HepG2 (cell line): Measurements from ENCODE around the gene PAPPA. TPM values are rescaled to one million over a fixed set of nuclear protein-coding genes. Genes with fewer than 3 reads are reported as not detected.

Experiments
- ATAC-seq: fragments of 200-7000 bp; cut with Tn5 transposase; 3 replicates; pipeline ENCODE4 v1.9.1; 2020; ENCODE audit warnings: mild to moderate bottlenecking, moderate library complexity
- BruUV-seq: library from RNA; stranded (reverse); fragments of 400-500 nt; replicated peaks from 2 replicates; lab custom pipeline; 2021; lab: Mats Ljungman, UMichigan
- CTCF ChIA-PET: fragments of 300-600 bp; formaldehyde crosslinking; extraction: SDS; loops from one replicate; lab custom pipeline; 2021; ENCODE audit warnings: low total read pairs, inconsistent platforms, low intra/inter-chr PET ratio; lab: Yijun Ruan, JAX
- POLR2A ChIA-PET: fragments of 350-600 bp; sonication (Branson Sonifier 250); formaldehyde crosslinking; loops from one replicate; lab custom pipeline; 2020; ENCODE audit warnings: antibody characterized with exemption, inconsistent platforms; lab: Yijun Ruan, JAX
- DNase-seq: peaks from one replicate; pipeline ENCODE4 v3.0.0-alpha.2; 2015; ENCODE audit warnings: low spot score
- FAIRE-seq: peaks from 3 replicates; lab custom pipeline; 2011; peaks lifted over from hg19 to GRCh38; lab: Jason Lieb, UNC
- H2AFZ ChIP-seq: one replicate; pipeline ENCODE4 v1.6.1; 2011; ENCODE audit warnings: low read length, inconsistent platforms
- H3K27ac ChIP-seq: fragments of 300-600 bp; 3 replicates; pipeline ENCODE4 v1.8.0; 2011; ENCODE audit warnings: mixed run types, mild to moderate bottlenecking, mixed read lengths, low read length, inconsistent platforms; ENCODE audit not compliant: insufficient read depth; ENCODE audit errors: extremely low read length
- H3K27me3 ChIP-seq, 2 experiments: fragments of 200-600 bp in 1 of 2; 2 replicates in 1 of 2; 3 replicates in 1 of 2; pipeline versions ENCODE4 v1.6.0 to v1.8.0; 2011; ENCODE audit warnings: low read length in 2 of 2, mild to moderate bottlenecking in 2 of 2, moderate library complexity in 2 of 2, inconsistent platforms in 1 of 2; ENCODE audit not compliant: insufficient read depth in 2 of 2, control insufficient read depth in 1 of 2
- H3K36me3 ChIP-seq, 2 experiments: fragments of 200-600 bp in 1 of 2; replicated peaks in 1 of 2; 2 replicates in 1 of 2; 3 replicates in 1 of 2; pipeline versions ENCODE4 v1.5.1 to v1.8.0; 2011; ENCODE audit warnings: low read length in 2 of 2, inconsistent platforms in 1 of 2; ENCODE audit not compliant: insufficient read depth in 2 of 2, control insufficient read depth in 1 of 2
- H3K4me1 ChIP-seq: 2 replicates; pipeline ENCODE4 v1.5.1; 2012; ENCODE audit warnings: low read length, inconsistent platforms; ENCODE audit not compliant: insufficient read depth
- H3K4me2 ChIP-seq: 2 replicates; pipeline ENCODE4 v1.6.0; 2011; ENCODE audit warnings: low read depth, low read length, inconsistent platforms
- H3K4me3 ChIP-seq, 3 experiments: fragments of 200-600 bp in 1 of 3; sonication (generic), shearing (Covaris generic) in 1 of 3; replicated peaks in 1 of 3; 2 replicates each; pipeline ENCODE4 v1.5.1; 2011 to 2016; ENCODE audit warnings: low read length in 3 of 3, inconsistent platforms in 2 of 3, low read depth in 2 of 3, mild to moderate bottlenecking in 2 of 3, control low read depth in 1 of 3, mixed read lengths in 1 of 3; ENCODE audit not compliant: insufficient read depth in 1 of 3
- H3K79me2 ChIP-seq: one replicate; pipeline ENCODE4 v1.6.1; 2011; ENCODE audit warnings: low read length, inconsistent platforms; ENCODE audit not compliant: insufficient read depth
- H3K9ac ChIP-seq: 2 replicates; pipeline ENCODE4 v1.6.0; 2011; ENCODE audit warnings: mild to moderate bottlenecking, low read depth, low read length, inconsistent platforms; ENCODE audit not compliant: insufficient read depth
- H3K9me3 ChIP-seq: 2 replicates; pipeline ENCODE4 v1.5.1; 2012; ENCODE audit warnings: mild to moderate bottlenecking, low read length
- H4K20me1 ChIP-seq: 2 replicates; pipeline ENCODE4 v1.6.0; 2011; ENCODE audit warnings: inconsistent platforms, mild to moderate bottlenecking, low read length, moderate library complexity; ENCODE audit not compliant: insufficient read depth
- ARHGAP35 ChIP-seq: sonication (generic); formaldehyde crosslinking; IDR thresholded peaks from 2 replicates; pipeline ENCODE4 v1.9.0; 2022; ENCODE audit warnings: mild to moderate bottlenecking, inconsistent platforms, moderate library complexity, missing genetic modification reagents, borderline replicate concordance
- HNRNPH1 ChIP-seq: fragments of 200-400 bp; formaldehyde crosslinking; optimal IDR thresholded peaks from 2 replicates; pipeline ENCODE3; 2017; ENCODE audit warnings: mild to moderate bottlenecking, low read depth, low read length
- HOXA7 ChIP-seq: sonication (generic); formaldehyde crosslinking; IDR thresholded peaks from 2 replicates; pipeline ENCODE4 v1.8.1; 2022; ENCODE audit warnings: mild to moderate bottlenecking, missing genetic modification reagents, moderate library complexity
- LCORL ChIP-seq, 2 experiments: fragments of 450-650 bp in 1 of 2; sonication (generic) in 1 of 2; formaldehyde crosslinking in 1 of 2; IDR thresholded peaks; 2 replicates each; pipeline versions ENCODE4 v1.5.0 to v1.6.1; 2017 to 2020; ENCODE audit warnings: antibody characterized with exemption in 1 of 2, missing genetic modification reagents in 1 of 2
- NCOA5 ChIP-seq: sonication (generic); formaldehyde crosslinking; IDR thresholded peaks from 2 replicates; pipeline ENCODE4 v1.4.0; 2020; ENCODE audit warnings: missing genetic modification reagents
- ZIK1 ChIP-seq: sonication (generic); formaldehyde crosslinking; IDR thresholded peaks from 2 replicates; pipeline ENCODE4 v1.5.0; 2020; ENCODE audit warnings: mild to moderate bottlenecking, low read depth, missing genetic modification reagents, borderline replicate concordance
- ZNF235 ChIP-seq: sonication (generic); formaldehyde crosslinking; IDR thresholded peaks from 2 replicates; pipeline ENCODE4 v1.8.1; 2023; ENCODE audit warnings: mild to moderate bottlenecking, missing genetic modification reagents, borderline replicate concordance
- ZNF337 ChIP-seq: sonication (generic); formaldehyde crosslinking; IDR thresholded peaks from 2 replicates; pipeline ENCODE4 v1.5.1; 2020; ENCODE audit warnings: missing genetic modification reagents, low read depth, mild to moderate bottlenecking, borderline replicate concordance
- ZNF350 ChIP-seq: sonication (generic); formaldehyde crosslinking; IDR thresholded peaks from 2 replicates; pipeline ENCODE4 v1.4.0; 2020; ENCODE audit warnings: mild to moderate bottlenecking, low read depth, missing genetic modification reagents, borderline replicate concordance
- ZSCAN12 ChIP-seq: sonication (generic); formaldehyde crosslinking; IDR thresholded peaks from 2 replicates; pipeline ENCODE4 v1.9.0; 2021; ENCODE audit warnings: mild to moderate bottlenecking, missing genetic modification reagents
- ZSCAN30 ChIP-seq: sonication (generic); formaldehyde crosslinking; IDR thresholded peaks from 2 replicates; pipeline ENCODE4 v1.5.0; 2020; ENCODE audit warnings: mild to moderate bottlenecking, missing genetic modification reagents
- WGBS: methylation state at CpG from one replicate; pipeline ENCODE4 v1.1.6; 2017; ENCODE audit warnings: low lambda C conversion rate; 5-methylcytosine and 5-hydroxymethylcytosine counted together
- in situ Hi-C: cut with HindIII; loops from 2 replicates; pipeline ENCODE4 v1.10.0; 2017; ENCODE audit warnings: low pct_unique_long_range_greater_than_20kb; ENCODE audit not compliant: extremely low pct_ligation_motif_present
- intact Hi-C: fragments of 100-400 bp; cut with micrococcal nuclease; formaldehyde crosslinking; loops from one replicate; pipeline ENCODE4 v1.10.0; 2022; ENCODE audit not compliant: unreplicated experiment
- polyA plus RNA-seq, 8 experiments: library from polyadenylated mRNA; depleted of rRNA in 3 of 8; stranded (reverse) in 7 of 8; unstranded in 1 of 8; fragments of >200 nt; fragmentation: Illumina TruSeq in 4 of 8; extraction: Trizol in 4 of 8; gene quantifications; 2 replicates each; pipeline versions ENCODE4 v1.2.1 to v1.2.3, GENCODE V29; 2011 to 2016; ENCODE audit warnings: low read depth in 4 of 8, missing spikeins in 1 of 8, mixed read lengths in 1 of 8; ENCODE audit not compliant: insufficient read depth in 1 of 8
- total RNA-seq, 5 experiments: library from RNA; depleted of rRNA; stranded (reverse); fragments of >200 nt; fragmentation: Illumina TruSeq; extraction: Trizol; gene quantifications; 2 replicates each; pipeline ENCODE4 v1.2.3, GENCODE V29; 2016; ENCODE audit warnings: low read depth in 1 of 5
- TF ChIP-seq, protein P1 (sequence below): sonication (generic); formaldehyde crosslinking; IDR thresholded peaks from 2 replicates; pipeline ENCODE4 v1.4.0; 2020; ENCODE audit warnings: missing genetic modification reagents, borderline replicate concordance
- TF ChIP-seq, protein P2 (sequence below): sonication (generic); formaldehyde crosslinking; IDR thresholded peaks from 2 replicates; pipeline ENCODE4 v1.8.1; 2022; ENCODE audit warnings: low read depth, mild to moderate bottlenecking, missing genetic modification reagents
- TF ChIP-seq, protein P3 (sequence below): IDR thresholded peaks from 2 replicates; pipeline ENCODE4 v1.6.1; 2016; ENCODE audit warnings: low read depth, control low read depth

Gene PAPPA
- total and polyA plus RNA-seq, 2 of the 13 experiments (the other 11 are each of a cell fraction or from before 2014, with no cell fraction given): 0.09 to 0.11 TPM

GRCh38 chr9:116430849-116431248, 277.3 kb downstream of the PAPPA start (continued):
- TF ChIP-seq ZIK1 (CRISPR knock-in tag): no peak
- no peak for TF ChIP-seq LCORL (IDR thresholded peaks at IDR 0.05)
- TF ChIP-seq LCORL (CRISPR knock-in tag; IDR thresholded peaks at IDR 0.05): no peak
- no peak for TF ChIP-seq NCOA5

DNA sequence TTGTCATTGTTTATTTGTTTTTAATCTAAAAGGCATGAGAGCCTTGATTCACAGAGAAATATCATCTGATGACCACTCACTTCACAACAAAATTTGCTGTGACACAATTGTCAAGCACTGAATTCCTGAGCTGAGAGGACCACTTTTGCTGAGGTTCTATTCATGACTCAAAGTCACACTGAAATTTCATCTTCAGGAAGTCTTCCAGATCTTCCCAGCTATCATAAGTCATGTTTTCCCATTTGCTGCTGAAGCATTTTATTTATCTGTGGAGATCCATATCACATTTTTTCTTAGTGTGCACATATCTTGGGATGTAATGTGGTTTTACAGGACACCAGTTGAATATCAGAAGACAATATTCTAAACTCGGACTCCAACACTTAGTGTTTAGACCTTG, 278.5 kb downstream of the PAPPA start:
- Histone ChIP-seq H3K4me2 (no peak overlapping the region), H3K4me1 (peaks cover 32% of the 10 kb centered on the region), H3K36me3 (no peaks in the 10 kb centered on the region), H3K4me3 (no peak overlapping the region), H4K20me1 (no peaks in the 10 kb centered on the region), H3K27me3 (no peaks in the 10 kb centered on the region), H3K27ac (no peak overlapping the region), H3K9ac (no peak overlapping the region), H3K9me3 (no peaks in the 10 kb centered on the region), H2AFZ (no peak overlapping the region), H3K79me2 (no peaks in the 10 kb centered on the region)
- TF ChIP-seq ZNF350: no peak
- TF ChIP-seq, protein P1, sequence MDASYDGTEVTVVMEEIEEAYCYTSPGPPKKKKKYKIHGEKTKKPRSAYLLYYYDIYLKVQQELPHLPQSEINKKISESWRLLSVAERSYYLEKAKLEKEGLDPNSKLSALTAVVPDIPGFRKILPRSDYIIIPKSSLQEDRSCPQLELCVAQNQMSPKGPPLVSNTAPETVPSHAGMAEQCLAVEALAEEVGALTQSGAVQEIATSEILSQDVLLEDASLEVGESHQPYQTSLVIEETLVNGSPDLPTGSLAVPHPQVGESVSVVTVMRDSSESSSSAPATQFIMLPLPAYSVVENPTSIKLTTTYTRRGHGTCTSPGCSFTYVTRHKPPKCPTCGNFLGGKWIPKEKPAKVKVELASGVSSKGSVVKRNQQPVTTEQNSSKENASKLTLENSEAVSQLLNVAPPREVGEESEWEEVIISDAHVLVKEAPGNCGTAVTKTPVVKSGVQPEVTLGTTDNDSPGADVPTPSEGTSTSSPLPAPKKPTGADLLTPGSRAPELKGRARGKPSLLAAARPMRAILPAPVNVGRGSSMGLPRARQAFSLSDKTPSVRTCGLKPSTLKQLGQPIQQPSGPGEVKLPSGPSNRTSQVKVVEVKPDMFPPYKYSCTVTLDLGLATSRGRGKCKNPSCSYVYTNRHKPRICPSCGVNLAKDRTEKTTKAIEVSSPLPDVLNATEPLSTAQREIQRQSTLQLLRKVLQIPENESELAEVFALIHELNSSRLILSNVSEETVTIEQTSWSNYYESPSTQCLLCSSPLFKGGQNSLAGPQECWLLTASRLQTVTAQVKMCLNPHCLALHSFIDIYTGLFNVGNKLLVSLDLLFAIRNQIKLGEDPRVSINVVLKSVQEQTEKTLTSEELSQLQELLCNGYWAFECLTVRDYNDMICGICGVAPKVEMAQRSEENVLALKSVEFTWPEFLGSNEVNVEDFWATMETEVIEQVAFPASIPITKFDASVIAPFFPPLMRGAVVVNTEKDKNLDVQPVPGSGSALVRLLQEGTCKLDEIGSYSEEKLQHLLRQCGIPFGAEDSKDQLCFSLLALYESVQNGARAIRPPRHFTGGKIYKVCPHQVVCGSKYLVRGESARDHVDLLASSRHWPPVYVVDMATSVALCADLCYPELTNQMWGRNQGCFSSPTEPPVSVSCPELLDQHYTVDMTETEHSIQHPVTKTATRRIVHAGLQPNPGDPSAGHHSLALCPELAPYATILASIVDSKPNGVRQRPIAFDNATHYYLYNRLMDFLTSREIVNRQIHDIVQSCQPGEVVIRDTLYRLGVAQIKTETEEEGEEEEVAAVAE (CRISPR knock-in tag): no peak
- TF ChIP-seq, protein P2, sequence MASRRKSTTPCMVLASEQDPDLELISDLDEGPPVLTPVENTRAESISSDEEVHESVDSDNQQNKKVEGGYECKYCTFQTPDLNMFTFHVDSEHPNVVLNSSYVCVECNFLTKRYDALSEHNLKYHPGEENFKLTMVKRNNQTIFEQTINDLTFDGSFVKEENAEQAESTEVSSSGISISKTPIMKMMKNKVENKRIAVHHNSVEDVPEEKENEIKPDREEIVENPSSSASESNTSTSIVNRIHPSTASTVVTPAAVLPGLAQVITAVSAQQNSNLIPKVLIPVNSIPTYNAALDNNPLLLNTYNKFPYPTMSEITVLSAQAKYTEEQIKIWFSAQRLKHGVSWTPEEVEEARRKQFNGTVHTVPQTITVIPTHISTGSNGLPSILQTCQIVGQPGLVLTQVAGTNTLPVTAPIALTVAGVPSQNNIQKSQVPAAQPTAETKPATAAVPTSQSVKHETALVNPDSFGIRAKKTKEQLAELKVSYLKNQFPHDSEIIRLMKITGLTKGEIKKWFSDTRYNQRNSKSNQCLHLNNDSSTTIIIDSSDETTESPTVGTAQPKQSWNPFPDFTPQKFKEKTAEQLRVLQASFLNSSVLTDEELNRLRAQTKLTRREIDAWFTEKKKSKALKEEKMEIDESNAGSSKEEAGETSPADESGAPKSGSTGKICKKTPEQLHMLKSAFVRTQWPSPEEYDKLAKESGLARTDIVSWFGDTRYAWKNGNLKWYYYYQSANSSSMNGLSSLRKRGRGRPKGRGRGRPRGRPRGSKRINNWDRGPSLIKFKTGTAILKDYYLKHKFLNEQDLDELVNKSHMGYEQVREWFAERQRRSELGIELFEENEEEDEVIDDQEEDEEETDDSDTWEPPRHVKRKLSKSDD (CRISPR knock-in tag): no peak
- no peak for TF ChIP-seq HNRNPH1
- TF ChIP-seq ZSCAN30 (CRISPR knock-in tag): no peak
- TF ChIP-seq ZNF235 (CRISPR knock-in tag): no peak
- TF ChIP-seq, protein P3, sequence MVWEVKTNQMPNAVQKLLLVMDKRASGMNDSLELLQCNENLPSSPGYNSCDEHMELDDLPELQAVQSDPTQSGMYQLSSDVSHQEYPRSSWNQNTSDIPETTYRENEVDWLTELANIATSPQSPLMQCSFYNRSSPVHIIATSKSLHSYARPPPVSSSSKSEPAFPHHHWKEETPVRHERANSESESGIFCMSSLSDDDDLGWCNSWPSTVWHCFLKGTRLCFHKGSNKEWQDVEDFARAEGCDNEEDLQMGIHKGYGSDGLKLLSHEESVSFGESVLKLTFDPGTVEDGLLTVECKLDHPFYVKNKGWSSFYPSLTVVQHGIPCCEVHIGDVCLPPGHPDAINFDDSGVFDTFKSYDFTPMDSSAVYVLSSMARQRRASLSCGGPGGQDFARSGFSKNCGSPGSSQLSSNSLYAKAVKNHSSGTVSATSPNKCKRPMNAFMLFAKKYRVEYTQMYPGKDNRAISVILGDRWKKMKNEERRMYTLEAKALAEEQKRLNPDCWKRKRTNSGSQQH (CRISPR knock-in tag): no peak
- no peak for TF ChIP-seq HOXA7
- TF ChIP-seq ARHGAP35 (CRISPR knock-in tag): no peak
- no peak for TF ChIP-seq ZSCAN12 (CRISPR knock-in tag)
- no peak for TF ChIP-seq ZNF337 (CRISPR knock-in tag)
- DNase-seq (no peak), ATAC-seq (no peak), FAIRE-seq (no peak)
- ChIA-PET CTCF (no interaction called here), POLR2A (no interaction called here)
- in situ Hi-C loops (no loop called here), intact Hi-C loops (no loop called here)
- WGBS: 88% methylated on average over 1 of the region's 1 CpG
- BruUV-seq: no TSS peak
